ENCODE measurements around the gene RAB3C. TPM values are rescaled to one million over a fixed set of nuclear protein-coding genes. Genes with fewer than 3 reads are reported as not detected.
"Not testable (repeated sequence)": the region's sequence is repeated elsewhere in the genome, so short reads cannot be mapped to it uniquely, and the experiment has no call there.

Gene RAB3C
- total RNA-seq, 1 donor from 2014 or later, result 16.1 TPM

DNA sequence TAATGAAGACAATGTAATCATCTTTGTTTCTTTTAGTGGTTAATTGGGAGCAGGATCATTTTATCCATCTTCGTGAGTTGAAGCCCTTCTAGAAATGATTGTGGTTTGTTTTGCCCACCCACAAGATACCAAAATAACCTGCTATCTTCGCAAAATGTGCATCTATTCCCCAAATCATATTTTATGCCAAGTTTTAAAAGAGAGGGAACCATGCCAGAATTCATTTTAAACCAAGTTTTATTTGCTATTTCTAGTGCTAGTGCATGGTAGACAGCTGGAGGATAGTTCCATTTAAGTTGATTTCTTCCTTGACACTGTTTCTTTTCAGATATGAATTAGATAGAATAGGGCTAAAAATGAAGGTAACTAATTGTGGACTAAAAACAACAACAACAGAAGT lies 104.2 kb downstream of the RAB3C start:
- no peaks in the 10 kb centered on the region for H3K4me1 Mint-ChIP-seq (ENCODE audit: unreplicated experiment)
- no peak overlapping the region for H3K27ac Mint-ChIP-seq (ENCODE audit: unreplicated experiment)
- H3K4me3 Mint-ChIP-seq (ENCODE audit: unreplicated experiment), result no peak overlapping the region
- H3K27me3 Mint-ChIP-seq (ENCODE audit: unreplicated experiment), result no peaks in the 10 kb centered on the region
- TF ChIP-seq, protein P1, sequence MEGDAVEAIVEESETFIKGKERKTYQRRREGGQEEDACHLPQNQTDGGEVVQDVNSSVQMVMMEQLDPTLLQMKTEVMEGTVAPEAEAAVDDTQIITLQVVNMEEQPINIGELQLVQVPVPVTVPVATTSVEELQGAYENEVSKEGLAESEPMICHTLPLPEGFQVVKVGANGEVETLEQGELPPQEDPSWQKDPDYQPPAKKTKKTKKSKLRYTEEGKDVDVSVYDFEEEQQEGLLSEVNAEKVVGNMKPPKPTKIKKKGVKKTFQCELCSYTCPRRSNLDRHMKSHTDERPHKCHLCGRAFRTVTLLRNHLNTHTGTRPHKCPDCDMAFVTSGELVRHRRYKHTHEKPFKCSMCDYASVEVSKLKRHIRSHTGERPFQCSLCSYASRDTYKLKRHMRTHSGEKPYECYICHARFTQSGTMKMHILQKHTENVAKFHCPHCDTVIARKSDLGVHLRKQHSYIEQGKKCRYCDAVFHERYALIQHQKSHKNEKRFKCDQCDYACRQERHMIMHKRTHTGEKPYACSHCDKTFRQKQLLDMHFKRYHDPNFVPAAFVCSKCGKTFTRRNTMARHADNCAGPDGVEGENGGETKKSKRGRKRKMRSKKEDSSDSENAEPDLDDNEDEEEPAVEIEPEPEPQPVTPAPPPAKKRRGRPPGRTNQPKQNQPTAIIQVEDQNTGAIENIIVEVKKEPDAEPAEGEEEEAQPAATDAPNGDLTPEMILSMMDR (IDR thresholded peaks at IDR 0.05; ENCODE audit: unreplicated experiment), result no peak
- H3K9me3 Mint-ChIP-seq (ENCODE audit: unreplicated experiment), result no peaks in the 10 kb centered on the region
- DNase-seq (ENCODE audit: low spot score), result no peak
- no peaks in the 10 kb centered on the region for H3K36me3 Mint-ChIP-seq (ENCODE audit: low read depth, unreplicated experiment)

DNA sequence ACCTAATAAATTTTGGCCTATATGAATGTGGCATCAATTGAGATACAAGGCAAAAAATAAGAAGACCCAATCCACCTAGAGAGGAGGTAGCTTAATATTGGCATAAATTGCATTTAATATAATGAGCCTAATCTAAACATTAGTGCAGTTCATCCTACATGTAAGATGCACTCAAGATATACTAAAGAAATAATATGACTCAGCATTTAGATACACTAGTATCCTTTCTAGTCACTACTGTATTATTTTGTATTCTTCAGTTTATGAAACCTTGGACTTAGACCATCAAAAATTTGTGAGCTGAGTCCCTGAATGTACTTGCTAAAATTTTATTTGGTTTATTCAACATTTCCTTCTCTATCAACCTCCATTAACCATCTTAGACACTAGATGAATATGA lies 104.7 kb downstream of the RAB3C start:
- Mint-ChIP-seq H3K27me3 (ENCODE audit: unreplicated experiment) (no peaks in the 10 kb centered on the region), H3K36me3 (ENCODE audit: low read depth, unreplicated experiment) (no peaks in the 10 kb centered on the region), H3K4me1 (ENCODE audit: unreplicated experiment) (no peaks in the 10 kb centered on the region), H3K27ac (ENCODE audit: unreplicated experiment) (no peak overlapping the region), H3K4me3 (ENCODE audit: unreplicated experiment) (no peak overlapping the region), H3K9me3 (ENCODE audit: unreplicated experiment) (no peaks in the 10 kb centered on the region)
- DNase-seq (ENCODE audit: low spot score), result no peak
- TF ChIP-seq, protein P1 (IDR thresholded peaks at IDR 0.05; ENCODE audit: unreplicated experiment), result no peak

DNA sequence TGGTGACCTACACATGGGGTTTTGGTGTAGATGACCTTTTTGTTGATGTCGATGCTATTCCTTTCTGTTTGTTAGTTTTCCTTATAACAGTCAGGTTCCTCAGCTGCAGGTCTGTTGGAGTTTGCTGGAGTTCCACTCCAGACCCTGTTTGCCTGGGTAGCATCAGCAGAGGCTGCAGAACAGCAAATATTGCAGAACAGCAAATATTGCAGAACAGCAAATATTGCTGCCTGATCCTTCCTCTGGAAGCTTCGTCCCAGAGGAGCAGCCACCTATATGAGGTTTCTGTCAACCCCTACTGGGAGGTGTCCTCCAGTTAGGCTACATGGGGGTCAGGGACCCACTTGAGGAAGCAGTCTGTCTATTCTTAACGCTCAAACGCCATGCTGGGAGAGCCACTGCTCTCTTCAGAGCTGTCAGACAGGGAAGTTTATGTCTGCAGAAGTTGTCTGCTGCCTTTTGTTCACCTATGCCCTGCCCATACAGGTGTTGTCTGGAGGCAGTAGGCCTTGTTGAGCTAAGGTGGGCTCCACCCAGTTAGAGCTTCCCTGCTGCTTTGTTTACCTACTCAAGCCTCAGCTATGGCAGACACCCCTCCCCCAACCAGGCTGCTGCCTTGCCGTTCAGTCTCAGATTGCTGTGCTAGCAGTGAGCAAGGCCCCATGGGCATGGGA lies 116.3 kb downstream of the RAB3C start:
- not testable (repeated sequence) for H3K36me3 Mint-ChIP-seq (ENCODE audit: low read depth, unreplicated experiment); H3K4me3 Mint-ChIP-seq (ENCODE audit: unreplicated experiment); H3K27me3 Mint-ChIP-seq (ENCODE audit: unreplicated experiment); H3K9me3 Mint-ChIP-seq (ENCODE audit: unreplicated experiment); H3K4me1 Mint-ChIP-seq (ENCODE audit: unreplicated experiment); H3K27ac Mint-ChIP-seq (ENCODE audit: unreplicated experiment); DNase-seq (ENCODE audit: low spot score)

DNA sequence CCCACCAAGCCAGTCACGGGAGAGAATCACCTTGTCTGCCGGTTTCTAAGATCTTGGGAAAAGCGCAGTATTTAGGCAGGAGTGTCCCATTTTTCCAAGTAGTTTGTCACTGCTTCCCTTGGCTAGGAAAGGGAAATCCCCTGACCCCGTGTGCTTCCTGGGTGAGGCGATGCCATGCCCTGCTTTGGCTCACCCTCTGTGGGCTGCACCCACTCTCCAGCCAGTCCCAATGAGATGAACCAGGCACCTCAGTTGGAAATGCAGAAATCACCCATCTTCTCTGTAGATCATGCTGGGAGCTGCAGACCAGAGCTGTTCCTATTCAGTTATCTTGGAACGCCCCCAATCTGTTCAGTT lies 116.9 kb downstream of the RAB3C start:
- peaks cover 3% of the 10 kb centered on the region for H3K27me3 Mint-ChIP-seq (ENCODE audit: unreplicated experiment)
- H3K4me3 Mint-ChIP-seq (ENCODE audit: unreplicated experiment), result no peak overlapping the region
- TF ChIP-seq, protein P1 (IDR thresholded peaks at IDR 0.05; ENCODE audit: unreplicated experiment), result no peak
- peaks cover 4% of the 10 kb centered on the region for H3K36me3 Mint-ChIP-seq (ENCODE audit: low read depth, unreplicated experiment)
- peaks cover 10% of the 10 kb centered on the region for H3K9me3 Mint-ChIP-seq (ENCODE audit: unreplicated experiment)
- no peak for DNase-seq (ENCODE audit: low spot score)
- no peaks in the 10 kb centered on the region for H3K4me1 Mint-ChIP-seq (ENCODE audit: unreplicated experiment)
- no peak overlapping the region for H3K27ac Mint-ChIP-seq (ENCODE audit: unreplicated experiment)

DNA sequence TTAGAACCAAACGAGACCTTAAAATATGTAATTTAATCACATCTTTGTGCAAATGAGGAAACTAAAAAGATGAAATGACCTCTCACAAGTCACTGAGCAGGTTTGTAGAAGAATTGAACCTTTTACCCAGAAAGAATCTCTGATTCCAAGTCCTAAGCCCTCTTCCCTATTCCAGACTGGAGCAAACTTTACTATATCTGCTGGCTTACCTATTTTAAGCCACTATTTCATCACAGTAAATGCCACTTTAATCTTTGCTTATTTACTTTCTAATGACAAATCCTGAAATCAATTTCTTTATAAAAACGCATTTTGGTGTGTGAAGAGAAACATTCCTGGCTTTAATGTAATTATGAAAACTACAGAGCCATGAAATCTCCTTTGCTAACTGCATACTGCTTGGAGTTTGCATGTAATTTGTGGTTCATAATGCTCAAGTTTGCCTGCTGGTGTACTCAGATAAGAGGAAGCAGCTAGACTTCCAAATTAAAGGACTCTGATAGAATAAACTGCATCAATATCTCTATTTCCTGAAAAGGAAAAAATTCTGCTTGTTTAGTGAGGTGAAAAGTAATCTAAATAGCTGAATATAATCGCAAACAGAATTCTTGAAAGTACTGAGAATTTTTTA lies 121.2 kb downstream of the RAB3C start:
- no peak for DNase-seq (ENCODE audit: low spot score)
- no peaks in the 10 kb centered on the region for H3K4me1 Mint-ChIP-seq (ENCODE audit: unreplicated experiment)
- peaks cover 2% of the 10 kb centered on the region for H3K27me3 Mint-ChIP-seq (ENCODE audit: unreplicated experiment)
- no peak overlapping the region for H3K4me3 Mint-ChIP-seq (ENCODE audit: unreplicated experiment)
- peaks cover 4% of the 10 kb centered on the region for H3K9me3 Mint-ChIP-seq (ENCODE audit: unreplicated experiment)
- TF ChIP-seq, protein P1 (IDR thresholded peaks at IDR 0.05; ENCODE audit: unreplicated experiment), result no peak
- H3K36me3 Mint-ChIP-seq (ENCODE audit: low read depth, unreplicated experiment), result no peaks in the 10 kb centered on the region
- H3K27ac Mint-ChIP-seq (ENCODE audit: unreplicated experiment), result no peak overlapping the region
